Measurements from ENCODE around the gene SRPRA.

The SRPRA gene

GRCh38 chr11:126290887-126291286 lies 22.2 kb upstream of the SRPRA start:
- Mint-ChIP-seq H3K27ac (peak overlapping the region; percentile 65), H3K9me3 (no peaks in the 10 kb centered on the region), H3K4me3 (no peak overlapping the region), H3K36me3 (ENCODE audit: low read depth) (peaks cover 40% of the 10 kb centered on the region), H3K27me3 (ENCODE audit: low read depth, poor library complexity) (peaks cover 7% of the 10 kb centered on the region), H3K4me1 (no peaks in the 10 kb centered on the region)
- no peak for DNase-seq
- TF ChIP-seq CTCF (IDR thresholded peaks at IDR 0.05), result no peak

GRCh38 chr11:126288237-126288636 lies 19.5 kb upstream of the SRPRA start:
- H3K4me1 Mint-ChIP-seq, result peaks cover 10% of the 10 kb centered on the region
- no peaks in the 10 kb centered on the region for H3K9me3 Mint-ChIP-seq
- DNase-seq, result no peak
- no peak overlapping the region for H3K27ac Mint-ChIP-seq
- H3K36me3 Mint-ChIP-seq (ENCODE audit: low read depth), result peaks cover 22% of the 10 kb centered on the region
- H3K4me3 Mint-ChIP-seq, result no peak overlapping the region
- H3K27me3 Mint-ChIP-seq (ENCODE audit: low read depth, poor library complexity), result peaks cover 11% of the 10 kb centered on the region
- no peak for TF ChIP-seq CTCF (IDR thresholded peaks at IDR 0.05)

GRCh38 chr11:126284829-126285228 lies 16.1 kb upstream of the SRPRA start:
- Mint-ChIP-seq H3K27me3 (ENCODE audit: low read depth, poor library complexity) (peaks cover 7% of the 10 kb centered on the region), H3K4me3 (peak overlapping the region; percentile 6), H3K27ac (no peak overlapping the region), H3K4me1 (peaks cover 30% of the 10 kb centered on the region), H3K9me3 (no peaks in the 10 kb centered on the region), H3K36me3 (ENCODE audit: low read depth) (peaks cover 11% of the 10 kb centered on the region)
- no peak for TF ChIP-seq CTCF (IDR thresholded peaks at IDR 0.05)
- DNase-seq, result no peak

GRCh38 chr11:126282736-126283591 lies 14.3 kb upstream of the SRPRA start, which contains the start of gene TIRAP:
TIRAP (plus strand) TSS chr11:126283093; CDS start chr11:126290895, 7,802 bp downstream.
- Mint-ChIP-seq H3K27ac (no peak within 1 kb of the TSS), H3K9me3 (no peaks in the 10 kb centered on the region), H3K36me3 (ENCODE audit: low read depth) (peaks cover 10% of the 10 kb centered on the region), H3K27me3 (ENCODE audit: low read depth, poor library complexity) (peaks cover 7% of the 10 kb centered on the region), H3K4me1 (peaks cover 39% of the 10 kb centered on the region), H3K4me3 (peak within 1 kb of the TSS; percentile 94)
- DNase-seq, result peak; percentile 73
- TF ChIP-seq CTCF (IDR thresholded peaks at IDR 0.05), result no peak

- Mint-ChIP-seq H3K27me3 (ENCODE audit: low read depth, poor library complexity) (peaks cover 7% of the 10 kb centered on the region), H3K27ac (no peak overlapping the region), H3K9me3 (no peaks in the 10 kb centered on the region), H3K4me1 (peaks cover 39% of the 10 kb centered on the region), H3K36me3 (ENCODE audit: low read depth) (peaks cover 15% of the 10 kb centered on the region), H3K4me3 (peak overlapping the region; percentile 90)
- no peak for TF ChIP-seq CTCF (IDR thresholded peaks at IDR 0.05)
- DNase-seq, result peak; percentile 49
Observed at GRCh38 chr11:126282361-126282735, 13.7 kb upstream of the SRPRA start.

Measured in nephron progenitor cell (in vitro differentiated cells).